Measurements from ENCODE around the gene KCNJ4. TPM values are rescaled to one million over a fixed set of nuclear protein-coding genes. Genes with fewer than 3 reads are reported as not detected.

Gene KCNJ4
- total RNA-seq, 1 experiment from 2014 or later, result not detected

DNA sequence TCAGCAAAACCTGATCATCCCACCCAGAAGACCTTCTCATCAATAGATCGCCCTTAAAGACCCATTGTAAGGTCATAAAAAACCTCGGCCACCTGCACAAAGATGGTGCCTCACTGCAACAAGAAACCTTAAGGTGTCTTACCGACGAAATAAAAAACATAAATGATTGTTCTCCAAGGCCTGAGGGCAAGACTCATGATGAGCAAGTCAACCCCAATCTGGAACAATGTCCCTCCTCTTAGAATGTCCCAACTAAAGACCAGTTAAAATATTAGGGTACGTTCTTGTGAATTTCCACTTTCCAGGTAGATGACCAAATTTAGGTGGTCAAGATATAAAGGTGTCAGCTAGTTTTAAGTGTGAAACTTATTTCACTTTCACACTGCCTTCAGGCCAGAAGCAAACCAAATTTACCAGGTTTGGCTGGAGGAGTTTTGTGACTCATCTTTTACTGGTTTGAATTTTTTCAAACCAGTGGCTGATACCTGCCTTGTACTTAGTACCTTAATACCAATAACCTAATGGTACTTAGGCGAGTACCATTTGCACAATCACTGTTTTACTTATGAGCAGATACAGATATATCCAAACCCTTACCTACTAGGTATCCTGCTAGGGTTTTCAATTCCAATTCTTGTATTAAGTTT, 27.8 kb upstream of the KCNJ4 start:
- intact Hi-C loops (cut with micrococcal nuclease), result no loop called here
- H3K4me2 ChIP-seq (ENCODE audit: low read length), result no peak overlapping the region
- TF ChIP-seq, protein P1, sequence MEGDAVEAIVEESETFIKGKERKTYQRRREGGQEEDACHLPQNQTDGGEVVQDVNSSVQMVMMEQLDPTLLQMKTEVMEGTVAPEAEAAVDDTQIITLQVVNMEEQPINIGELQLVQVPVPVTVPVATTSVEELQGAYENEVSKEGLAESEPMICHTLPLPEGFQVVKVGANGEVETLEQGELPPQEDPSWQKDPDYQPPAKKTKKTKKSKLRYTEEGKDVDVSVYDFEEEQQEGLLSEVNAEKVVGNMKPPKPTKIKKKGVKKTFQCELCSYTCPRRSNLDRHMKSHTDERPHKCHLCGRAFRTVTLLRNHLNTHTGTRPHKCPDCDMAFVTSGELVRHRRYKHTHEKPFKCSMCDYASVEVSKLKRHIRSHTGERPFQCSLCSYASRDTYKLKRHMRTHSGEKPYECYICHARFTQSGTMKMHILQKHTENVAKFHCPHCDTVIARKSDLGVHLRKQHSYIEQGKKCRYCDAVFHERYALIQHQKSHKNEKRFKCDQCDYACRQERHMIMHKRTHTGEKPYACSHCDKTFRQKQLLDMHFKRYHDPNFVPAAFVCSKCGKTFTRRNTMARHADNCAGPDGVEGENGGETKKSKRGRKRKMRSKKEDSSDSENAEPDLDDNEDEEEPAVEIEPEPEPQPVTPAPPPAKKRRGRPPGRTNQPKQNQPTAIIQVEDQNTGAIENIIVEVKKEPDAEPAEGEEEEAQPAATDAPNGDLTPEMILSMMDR (conservative IDR thresholded peaks at IDR 0.05; ENCODE audit: low read depth, low read length), result no peak
- no peak for TF ChIP-seq EZH2phosphoT487 (IDR thresholded peaks at IDR 0.05; ENCODE audit: borderline replicate concordance, low read length)
- TF ChIP-seq EZH2 (IDR thresholded peaks at IDR 0.05; ENCODE audit: low read length, unreplicated experiment), result no peak
- ChIA-PET POLR2A (ENCODE audit: unreplicated experiment) (no interaction called here), CTCF (no interaction called here)
- H3K9me3 ChIP-seq (ENCODE audit: low read length), result no peaks in the 10 kb centered on the region
- no peak overlapping the region for H3K27ac ChIP-seq (ENCODE audit: low read length)
- H2AFZ ChIP-seq (ENCODE audit: low read length), result no peak overlapping the region
- H3K79me2 ChIP-seq (ENCODE audit: low read length), result no peaks in the 10 kb centered on the region
- H3K9ac ChIP-seq (ENCODE audit: low read length), result no peak overlapping the region
- no peak overlapping the region for H3K4me3 ChIP-seq (ENCODE audit: low read length)
- H3K27me3 ChIP-seq (ENCODE audit: low read length), result no peaks in the 10 kb centered on the region
- H4K20me1 ChIP-seq (ENCODE audit: low read length), result no peaks in the 10 kb centered on the region
- H3K36me3 ChIP-seq (ENCODE audit: low read depth, low read length), result peaks cover 56% of the 10 kb centered on the region
- TSS peak; percentile 67 for BruUV-seq (replicated peaks)
- H3K4me1 ChIP-seq (ENCODE audit: insufficient read depth, low read length), result no peaks in the 10 kb centered on the region
- peak; percentile 34; the same call in 1 of the 2 replicates for ATAC-seq
- no peaks in the 10 kb centered on the region for H3K9me2 ChIP-seq (replicated peaks; ENCODE audit: low read length)
- peaks cover 10% of the 10 kb centered on the region for H3F3A ChIP-seq (ENCODE audit: low read length, unreplicated experiment)
- DNase-seq, result no peak

DNA sequence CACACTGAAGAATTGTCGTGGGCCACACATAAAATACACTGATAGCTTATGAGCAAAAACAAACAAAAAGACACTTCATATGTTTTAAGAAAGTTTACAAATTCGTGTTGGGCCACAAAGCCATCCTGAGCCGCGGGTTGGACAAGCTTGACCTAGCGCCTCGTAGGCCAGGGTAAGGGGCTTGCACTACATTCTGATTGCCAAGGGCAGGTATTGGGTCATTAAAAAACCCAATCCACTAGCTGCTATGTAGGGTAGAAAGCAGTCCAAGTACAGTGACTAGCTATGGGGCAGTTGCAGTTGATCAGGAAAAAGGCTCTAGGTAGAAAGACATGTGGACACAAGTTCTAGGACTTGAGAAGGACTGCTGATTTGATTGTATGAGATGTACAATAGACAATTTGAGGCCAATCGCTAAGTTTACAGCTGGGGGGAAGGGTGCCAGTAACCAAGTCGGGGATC, 26.9 kb upstream of the KCNJ4 start:
- CTCF ChIA-PET, result no interaction called here
- DNase-seq (no peak), ATAC-seq (no peak)
- no peak overlapping the region for H3K9ac ChIP-seq (ENCODE audit: low read length)
- no peak overlapping the region for H3K4me3 ChIP-seq (ENCODE audit: low read length)
- H3K36me3 ChIP-seq (ENCODE audit: low read depth, low read length), result peaks cover 53% of the 10 kb centered on the region
- H3K4me1 ChIP-seq (ENCODE audit: insufficient read depth, low read length), result no peaks in the 10 kb centered on the region
- H3K27me3 ChIP-seq (ENCODE audit: low read length), result no peaks in the 10 kb centered on the region
- POLR2A ChIA-PET (ENCODE audit: unreplicated experiment), result no interaction called here
- peaks cover 10% of the 10 kb centered on the region for H3F3A ChIP-seq (ENCODE audit: low read length, unreplicated experiment)
- H3K9me2 ChIP-seq (replicated peaks; ENCODE audit: low read length), result no peaks in the 10 kb centered on the region
- no peak overlapping the region for H3K4me2 ChIP-seq (ENCODE audit: low read length)
- no peaks in the 10 kb centered on the region for H4K20me1 ChIP-seq (ENCODE audit: low read length)
- H3K27ac ChIP-seq (ENCODE audit: low read length), result no peak overlapping the region
- H3K9me3 ChIP-seq (ENCODE audit: low read length), result no peaks in the 10 kb centered on the region
- no peak overlapping the region for H2AFZ ChIP-seq (ENCODE audit: low read length)
- intact Hi-C loops (cut with micrococcal nuclease), result no loop called here
- TF ChIP-seq EZH2 (IDR thresholded peaks at IDR 0.05; ENCODE audit: low read length, unreplicated experiment), result no peak
- TF ChIP-seq, protein P1 (conservative IDR thresholded peaks at IDR 0.05; ENCODE audit: low read depth, low read length), result no peak
- H3K79me2 ChIP-seq (ENCODE audit: low read length), result no peaks in the 10 kb centered on the region
- no TSS peak for BruUV-seq (replicated peaks)

DNA sequence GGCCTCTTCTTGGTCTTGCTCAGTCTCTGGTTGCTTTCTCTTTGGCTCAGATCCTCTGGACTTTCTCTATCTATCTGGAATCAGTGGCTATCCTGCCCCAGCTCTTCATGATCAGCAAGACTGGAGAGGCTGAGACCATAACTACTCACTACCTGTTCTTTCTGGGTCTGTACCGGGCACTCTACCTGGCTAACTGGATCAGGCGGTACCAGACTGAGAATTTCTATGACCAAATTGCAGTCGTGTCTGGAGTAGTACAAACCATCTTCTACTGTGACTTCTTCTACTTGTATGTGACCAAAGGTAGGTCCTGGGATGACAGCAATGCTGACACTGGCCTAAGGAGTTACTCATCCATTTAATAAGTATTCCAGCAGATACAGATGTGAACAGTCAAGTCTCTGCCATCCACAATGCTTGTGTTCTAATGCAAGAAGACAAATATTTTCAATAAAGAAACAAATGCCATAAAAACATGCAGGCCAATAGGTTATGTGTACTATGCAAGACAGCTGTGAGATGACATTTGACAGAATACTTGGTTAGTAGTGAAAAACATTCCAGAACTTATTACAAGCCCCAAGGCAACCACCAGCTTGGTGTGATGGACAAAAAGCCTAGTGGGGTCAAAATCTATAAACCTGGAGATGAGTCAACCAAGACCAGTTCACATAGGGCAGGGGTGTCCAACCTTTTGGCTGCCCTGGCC, 26.3 kb upstream of the KCNJ4 start:
- CTCF ChIA-PET, result no interaction called here
- ATAC-seq (no peak), DNase-seq (no peak)
- no peak overlapping the region for H3K4me2 ChIP-seq (ENCODE audit: low read length)
- H3K27me3 ChIP-seq (ENCODE audit: low read length), result no peaks in the 10 kb centered on the region
- intact Hi-C loops (cut with micrococcal nuclease), result no loop called here
- H3K9me2 ChIP-seq (replicated peaks; ENCODE audit: low read length), result no peaks in the 10 kb centered on the region
- H3K79me2 ChIP-seq (ENCODE audit: low read length), result no peaks in the 10 kb centered on the region
- H3K36me3 ChIP-seq (ENCODE audit: low read depth, low read length), result peaks cover 48% of the 10 kb centered on the region
- H3K4me1 ChIP-seq (ENCODE audit: insufficient read depth, low read length), result no peaks in the 10 kb centered on the region
- H3K9me3 ChIP-seq (ENCODE audit: low read length), result no peaks in the 10 kb centered on the region
- POLR2A ChIA-PET (ENCODE audit: unreplicated experiment), result no interaction called here
- no TSS peak for BruUV-seq (replicated peaks)
- H2AFZ ChIP-seq (ENCODE audit: low read length), result no peak overlapping the region
- H3F3A ChIP-seq (ENCODE audit: low read length, unreplicated experiment), result peaks cover 10% of the 10 kb centered on the region
- no peak overlapping the region for H3K4me3 ChIP-seq (ENCODE audit: low read length)
- no peak overlapping the region for H3K9ac ChIP-seq (ENCODE audit: low read length)
- H4K20me1 ChIP-seq (ENCODE audit: low read length), result no peaks in the 10 kb centered on the region
- TF ChIP-seq, protein P1 (conservative IDR thresholded peaks at IDR 0.05; ENCODE audit: low read depth, low read length), result no peak
- TF ChIP-seq EZH2 (IDR thresholded peaks at IDR 0.05; ENCODE audit: low read length, unreplicated experiment), result no peak
- TF ChIP-seq EZH2phosphoT487 (IDR thresholded peaks at IDR 0.05; ENCODE audit: borderline replicate concordance, low read length), result no peak
- no peak overlapping the region for H3K27ac ChIP-seq (ENCODE audit: low read length)
